ENCODE results near the gene NRL. TPM values are rescaled to one million over a fixed set of nuclear protein-coding genes. Genes with fewer than 3 reads are reported as not detected.
"Not testable (repeated sequence)": the region's sequence is repeated elsewhere in the genome, so short reads cannot be mapped to it uniquely, and the experiment has no call there.

NRL gene
- total RNA-seq, 2 experiments from 2014 or later: 4.6 to 7.5 TPM

DNA sequence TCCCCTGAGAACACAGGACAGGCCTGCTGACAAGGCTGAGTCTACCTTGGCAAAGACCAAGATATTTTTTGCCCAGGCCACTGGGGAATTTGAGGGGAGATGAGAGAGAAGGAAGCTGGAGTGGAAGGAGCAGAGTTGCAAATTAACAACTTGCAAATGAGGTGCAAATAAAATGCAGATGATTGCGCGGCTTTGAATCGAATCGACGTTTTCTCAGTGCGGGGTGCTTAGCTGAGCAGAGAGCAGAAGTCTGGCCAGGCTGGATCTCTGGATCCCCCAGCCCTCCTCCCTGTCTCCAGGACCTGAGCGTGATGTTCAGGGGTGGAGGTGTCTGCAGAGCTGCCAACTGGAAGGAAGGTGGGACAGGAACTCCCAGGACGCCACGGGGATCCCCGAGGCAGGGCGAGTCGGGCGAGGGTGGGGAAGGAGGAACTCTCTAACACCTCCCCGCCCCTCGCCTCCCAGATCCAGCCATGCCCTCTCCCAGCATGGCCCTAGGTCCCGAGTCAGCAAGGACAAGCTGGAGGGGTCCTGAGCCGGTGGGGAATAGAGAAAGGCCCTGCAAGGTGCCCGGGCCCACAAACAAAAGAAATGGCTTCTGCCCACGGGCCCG lies 63.5 kb downstream of the NRL start:
- no peaks in the 10 kb centered on the region for H4K20me1 ChIP-seq (ENCODE audit: insufficient read depth, low read length)
- peak overlapping the region; percentile 70 for H3K4me3 ChIP-seq (ENCODE audit: low read depth, low read length, poor library complexity, severe bottlenecking)
- H3K9me2 ChIP-seq (ENCODE audit: insufficient read depth, low read length): no peaks in the 10 kb centered on the region
- BruUV-seq (replicated peaks): no TSS peak
- ChIA-PET POLR2A (interaction anchor here (0.7 to 1.4 kb wide), 2 partner anchors 39 to 46 kb away, joined by 3 read pairs; no protein-coding TSS in a partner anchor), CTCF (ENCODE audit: unreplicated experiment) (interaction anchor here (0.6 to 1.1 kb wide), 2 partner anchors 39 to 1074 kb away, joined by 3 read pairs; no protein-coding TSS in a partner anchor)
- no peaks in the 10 kb centered on the region for H3K9me3 ChIP-seq (ENCODE audit: low read length)
- TF ChIP-seq EZH2phosphoT487 (IDR thresholded peaks at IDR 0.05; ENCODE audit: borderline replicate concordance, low read depth, low read length): no peak
- TF ChIP-seq, protein P1, sequence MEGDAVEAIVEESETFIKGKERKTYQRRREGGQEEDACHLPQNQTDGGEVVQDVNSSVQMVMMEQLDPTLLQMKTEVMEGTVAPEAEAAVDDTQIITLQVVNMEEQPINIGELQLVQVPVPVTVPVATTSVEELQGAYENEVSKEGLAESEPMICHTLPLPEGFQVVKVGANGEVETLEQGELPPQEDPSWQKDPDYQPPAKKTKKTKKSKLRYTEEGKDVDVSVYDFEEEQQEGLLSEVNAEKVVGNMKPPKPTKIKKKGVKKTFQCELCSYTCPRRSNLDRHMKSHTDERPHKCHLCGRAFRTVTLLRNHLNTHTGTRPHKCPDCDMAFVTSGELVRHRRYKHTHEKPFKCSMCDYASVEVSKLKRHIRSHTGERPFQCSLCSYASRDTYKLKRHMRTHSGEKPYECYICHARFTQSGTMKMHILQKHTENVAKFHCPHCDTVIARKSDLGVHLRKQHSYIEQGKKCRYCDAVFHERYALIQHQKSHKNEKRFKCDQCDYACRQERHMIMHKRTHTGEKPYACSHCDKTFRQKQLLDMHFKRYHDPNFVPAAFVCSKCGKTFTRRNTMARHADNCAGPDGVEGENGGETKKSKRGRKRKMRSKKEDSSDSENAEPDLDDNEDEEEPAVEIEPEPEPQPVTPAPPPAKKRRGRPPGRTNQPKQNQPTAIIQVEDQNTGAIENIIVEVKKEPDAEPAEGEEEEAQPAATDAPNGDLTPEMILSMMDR (conservative IDR thresholded peaks at IDR 0.05; ENCODE audit: low read length): no peak
- H3K4me1 ChIP-seq (ENCODE audit: insufficient read depth, low read length, poor library complexity, severe bottlenecking): peaks cover 31% of the 10 kb centered on the region
- DNase-seq (ENCODE audit: low spot score): no peak
- H3K79me2 ChIP-seq (ENCODE audit: insufficient read depth, low read depth, low read length): no peaks in the 10 kb centered on the region
- peak overlapping the region; percentile 84 for H2AFZ ChIP-seq (ENCODE audit: low read length)
- peak overlapping the region; percentile 94 for H3K4me2 ChIP-seq (ENCODE audit: low read length)
- no peaks in the 10 kb centered on the region for H3K36me3 ChIP-seq (ENCODE audit: insufficient read depth, low read length)
- intact Hi-C loops (cut with micrococcal nuclease; ENCODE audit: unreplicated experiment): no loop called here
- H3K27ac ChIP-seq (ENCODE audit: low read depth, low read length, poor library complexity, severe bottlenecking): no peak overlapping the region

DNA sequence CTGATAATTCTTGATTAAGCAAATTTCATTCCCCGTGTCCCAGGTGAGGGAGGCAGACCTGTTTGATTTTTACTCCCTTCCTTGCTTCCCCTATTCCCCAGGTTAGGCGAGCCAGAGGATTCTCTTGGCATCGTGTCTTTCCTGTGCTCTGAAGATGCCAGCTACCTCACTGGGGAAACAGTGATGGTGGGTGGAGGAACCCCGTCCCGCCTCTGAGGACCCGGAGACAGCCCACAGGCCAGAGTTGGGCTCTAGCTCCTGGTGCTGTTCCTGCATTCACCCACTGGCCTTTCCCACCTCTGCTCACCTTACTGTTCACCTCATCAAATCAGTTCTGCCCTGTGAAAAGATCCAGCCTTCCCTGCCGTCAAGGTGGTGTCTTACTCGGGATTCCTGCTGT lies 64.0 kb downstream of the NRL start:
- DNase-seq (ENCODE audit: low spot score); H3K4me3 ChIP-seq (ENCODE audit: low read depth, low read length, poor library complexity, severe bottlenecking); H3K9me2 ChIP-seq (ENCODE audit: insufficient read depth, low read length); H4K20me1 ChIP-seq (ENCODE audit: insufficient read depth, low read length); H3K36me3 ChIP-seq (ENCODE audit: insufficient read depth, low read length); BruUV-seq (replicated peaks); CTCF ChIA-PET (ENCODE audit: unreplicated experiment); H2AFZ ChIP-seq (ENCODE audit: low read length); H3K79me2 ChIP-seq (ENCODE audit: insufficient read depth, low read depth, low read length); H3K27ac ChIP-seq (ENCODE audit: low read depth, low read length, poor library complexity, severe bottlenecking); intact Hi-C loops (cut with micrococcal nuclease; ENCODE audit: unreplicated experiment); POLR2A ChIA-PET; H3K9me3 ChIP-seq (ENCODE audit: low read length); H3K4me2 ChIP-seq (ENCODE audit: low read length): not testable (repeated sequence)
- peaks cover 31% of the 10 kb centered on the region for H3K4me1 ChIP-seq (ENCODE audit: insufficient read depth, low read length, poor library complexity, severe bottlenecking)

DNA sequence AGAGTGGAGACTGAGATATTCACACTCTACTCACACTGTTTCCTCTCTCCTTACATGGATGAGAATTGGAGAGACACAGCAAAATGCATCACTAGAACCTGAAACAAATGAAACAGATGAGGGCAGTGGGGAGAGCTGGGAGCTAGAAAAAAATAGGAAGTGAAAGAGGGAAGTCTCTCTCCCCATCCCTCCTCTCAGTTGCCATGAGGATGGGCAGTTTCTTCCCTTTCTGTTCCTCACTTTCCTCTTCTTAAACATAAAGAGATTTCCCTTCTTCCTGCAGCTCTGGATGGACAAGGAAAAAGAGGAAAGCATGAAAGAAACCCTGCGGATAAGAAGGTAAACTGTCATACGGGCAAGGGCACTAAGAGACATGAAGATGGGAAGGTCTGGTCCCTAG lies 65.7 kb downstream of the NRL start:
- H3K4me2 ChIP-seq (ENCODE audit: low read length): peak overlapping the region; percentile 22; the same call in 1 of the 2 replicates
- H3K9me3 ChIP-seq (ENCODE audit: low read length); intact Hi-C loops (cut with micrococcal nuclease; ENCODE audit: unreplicated experiment); DNase-seq (ENCODE audit: low spot score); H3K36me3 ChIP-seq (ENCODE audit: insufficient read depth, low read length); H3K79me2 ChIP-seq (ENCODE audit: insufficient read depth, low read depth, low read length); CTCF ChIA-PET (ENCODE audit: unreplicated experiment); H2AFZ ChIP-seq (ENCODE audit: low read length); BruUV-seq (replicated peaks); H4K20me1 ChIP-seq (ENCODE audit: insufficient read depth, low read length); H3K9me2 ChIP-seq (ENCODE audit: insufficient read depth, low read length); H3K4me3 ChIP-seq (ENCODE audit: low read depth, low read length, poor library complexity, severe bottlenecking); H3K27ac ChIP-seq (ENCODE audit: low read depth, low read length, poor library complexity, severe bottlenecking): not testable (repeated sequence)
- POLR2A ChIA-PET: interaction anchor here (1.6 kb wide), 1 partner anchor 31 kb away, joined by 4 read pairs; no protein-coding TSS in a partner anchor
- H3K4me1 ChIP-seq (ENCODE audit: insufficient read depth, low read length, poor library complexity, severe bottlenecking): peaks cover 31% of the 10 kb centered on the region
